Activated T-helper 9 cell treated with anti-CD3 and anti-CD28 coated beads, Interleukin-2, amount 50 U/mL, for 16 hours (primary cell): ENCODE measurements around the gene STIL.

ENCODE experiments used
- DNase-seq: peaks from one replicate; pipeline ENCODE4 v3.0.0-alpha.2; 2020; ENCODE audit warnings: low read depth

Gene STIL

GRCh38 chr1:47235241-47235681 lies 78.7 kb downstream of the STIL start:
- DNase-seq, result no peak

DNA sequence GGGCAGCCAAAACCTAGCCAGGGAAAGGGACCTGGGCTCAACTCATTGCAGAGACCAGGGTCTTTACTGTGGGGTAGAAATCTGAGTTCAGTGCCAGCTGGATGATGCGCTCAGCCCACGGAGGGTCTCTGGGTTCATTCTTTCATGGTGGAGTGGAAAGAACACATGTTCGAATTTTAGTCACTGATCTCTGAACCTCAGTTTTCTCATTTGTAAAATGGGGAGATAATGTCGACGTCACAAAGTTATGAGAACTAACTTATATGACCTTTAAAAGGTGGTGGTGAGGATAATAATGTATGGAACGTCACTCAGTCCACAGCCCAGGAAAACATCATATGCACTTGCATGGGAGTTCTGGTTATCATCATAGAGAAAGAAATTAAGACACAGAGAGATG lies 80.8 kb downstream of the STIL start:
- DNase-seq, result no peak

DNA sequence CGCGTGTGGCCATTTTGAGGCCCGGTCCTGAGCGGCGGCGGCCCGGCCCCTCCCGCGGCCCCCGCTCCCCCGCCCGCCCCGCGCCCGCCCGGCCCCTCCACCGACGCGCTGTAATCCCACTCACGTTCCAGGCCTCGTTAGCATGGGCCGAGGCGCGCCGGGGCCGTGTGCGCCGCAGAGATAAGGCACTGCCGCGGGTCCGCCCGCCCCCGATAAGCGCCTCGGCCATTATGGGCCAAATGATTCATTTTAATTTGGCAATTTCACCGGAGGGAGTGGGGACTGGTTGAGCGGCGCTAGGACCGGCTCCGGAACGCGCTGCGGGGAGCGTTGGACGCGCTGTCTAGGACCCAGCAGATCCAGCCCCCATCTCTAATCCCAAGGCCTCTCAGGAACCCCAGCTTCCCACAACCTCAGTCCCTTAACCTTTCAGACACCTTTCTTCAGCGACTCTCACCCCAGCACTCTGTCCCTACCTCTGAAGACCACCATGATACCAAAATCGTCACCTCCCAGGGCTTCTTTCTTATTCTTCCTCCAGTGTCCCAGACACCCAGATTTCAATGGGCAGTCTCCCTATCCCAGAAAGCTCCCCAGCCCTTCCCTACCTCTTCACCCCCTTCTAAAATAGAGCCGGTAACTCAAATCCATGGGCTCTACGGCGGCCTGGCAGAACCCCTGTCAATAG lies 81.6 kb downstream of the STIL start, which contains the start of gene TAL1:
TSS of gene TAL1 (minus strand) at position 39 of the 688 bp plus-strand sequence. CDS start 6,337 bp downstream, outside the sequence.
- DNase-seq, result no peak

GRCh38 chr1:47231301-47232186 lies 82.4 kb downstream of the STIL start:
- DNase-seq, result no peak

DNA sequence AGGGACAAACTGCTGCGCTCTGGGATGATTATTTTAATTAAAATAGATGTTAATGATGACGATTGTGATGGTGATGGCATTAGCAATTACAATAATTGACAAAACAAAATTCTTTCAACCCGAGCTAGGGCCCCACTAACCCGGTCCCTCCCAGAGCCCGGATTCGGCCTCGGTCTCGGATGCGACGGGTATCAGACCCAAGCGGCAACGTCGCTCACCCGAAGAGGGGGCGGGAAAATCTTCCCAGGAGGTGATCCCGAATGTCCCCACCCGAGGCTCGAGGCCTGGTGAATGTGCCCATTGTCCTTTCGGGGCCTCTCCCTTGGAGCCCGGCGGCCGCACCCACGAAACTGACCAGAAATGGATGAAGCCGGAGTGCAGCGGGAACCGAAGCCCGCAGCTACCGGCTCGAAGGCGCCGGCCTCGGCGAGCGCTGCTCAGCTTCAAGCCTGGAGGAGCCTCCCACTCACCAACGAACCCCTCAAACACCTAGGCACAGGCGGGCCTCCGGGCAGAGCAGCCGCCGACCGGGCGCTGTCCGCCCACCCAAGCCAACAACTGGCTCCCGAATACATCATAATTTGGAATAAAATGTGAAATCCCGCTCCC lies 83.2 kb downstream of the STIL start:
- no peak for DNase-seq

- no peak for DNase-seq
These were observed 83.9 kb downstream of the STIL start for GRCh38 chr1:47229886-47230691.

GRCh38 chr1:47229031-47229885 lies 84.7 kb downstream of the STIL start:
- DNase-seq, result no peak

- DNase-seq, result no peak
These were observed 85.3 kb downstream of the STIL start for GRCh38 chr1:47228644-47229030.

- DNase-seq, result no peak
These were observed 86.4 kb downstream of the STIL start for GRCh38 chr1:47227341-47228232.

DNA sequence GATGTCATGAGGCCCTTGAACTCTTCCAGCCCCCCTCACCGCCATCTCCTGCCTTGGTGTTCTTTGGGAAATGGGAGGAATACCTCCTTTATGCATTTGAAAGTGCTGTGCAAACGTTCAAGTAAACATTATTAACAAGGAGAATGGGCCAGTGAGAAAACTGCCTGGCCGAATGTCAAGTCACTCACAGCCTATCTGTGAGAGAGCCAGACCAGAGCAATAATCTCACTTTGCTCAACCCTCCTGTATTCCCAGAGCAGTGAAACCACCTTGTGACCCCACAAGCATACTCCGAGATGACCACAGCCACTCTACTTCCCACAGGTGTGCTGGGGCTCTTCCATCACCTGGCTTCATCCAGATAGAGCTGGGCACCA lies 87.1 kb downstream of the STIL start:
- DNase-seq, result no peak

DNA sequence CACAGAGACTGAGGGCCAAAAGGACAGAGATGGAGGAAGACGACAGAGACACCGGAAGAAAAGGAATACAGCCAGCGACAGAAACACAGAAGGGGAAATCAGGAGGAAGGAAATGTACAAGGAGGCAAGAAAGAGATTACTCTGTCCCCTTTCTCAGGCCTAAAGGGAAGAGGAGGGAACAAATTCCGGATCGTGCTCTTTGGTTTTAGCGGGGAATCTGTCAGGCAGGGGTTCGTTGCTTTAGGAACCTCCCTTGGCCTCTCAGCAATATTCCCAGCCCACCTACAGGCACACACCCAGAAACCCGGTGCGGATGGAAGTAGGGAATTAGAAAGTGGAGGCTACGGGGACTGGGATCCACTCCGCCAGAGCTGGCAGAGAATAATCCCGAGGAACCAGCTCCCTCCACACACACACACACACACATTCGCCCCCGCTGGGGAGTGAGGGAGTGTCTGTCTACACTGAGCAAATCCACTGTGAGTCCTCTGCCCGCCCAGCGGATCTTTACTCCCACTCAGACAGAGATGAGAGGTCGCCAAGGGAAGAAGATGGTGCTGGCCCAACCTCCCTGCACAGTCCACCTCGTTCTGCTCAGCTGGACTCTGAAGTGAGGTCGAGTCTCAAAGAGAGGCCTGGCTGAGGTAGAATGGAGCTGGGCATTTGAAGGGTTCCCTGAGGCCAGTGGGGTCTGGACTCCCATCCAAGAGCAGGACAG lies 87.7 kb downstream of the STIL start:
- DNase-seq, result no peak

- no peak for DNase-seq
These were observed 88.4 kb downstream of the STIL start for GRCh38 chr1:47225430-47226100.

GRCh38 chr1:47224676-47225399 lies 89.1 kb downstream of the STIL start:
- DNase-seq, result no peak

GRCh38 chr1:47223921-47224675 lies 89.8 kb downstream of the STIL start:
- no peak for DNase-seq

- no peak for DNase-seq
These were observed 90.6 kb downstream of the STIL start for GRCh38 chr1:47223174-47223920.

- no peak for DNase-seq
These were observed 91.5 kb downstream of the STIL start for GRCh38 chr1:47222476-47222875.
